ENCODE results near the gene SNX30. TPM values are rescaled to one million over a fixed set of nuclear protein-coding genes. Genes with fewer than 3 reads are reported as not detected.

SNX30 gene
- total and polyA plus RNA-seq, 2 experiments from 2014 or later: 6.4 to 29.1 TPM

- Histone ChIP-seq H3K4me1 (ENCODE audit: insufficient read depth) (peaks cover 17% of the 10 kb centered on the region), H3K79me2 (no peaks in the 10 kb centered on the region), H3K27me3 (no peaks in the 10 kb centered on the region), H4K20me1 (ENCODE audit: insufficient read depth, poor library complexity, severe bottlenecking) (no peaks in the 10 kb centered on the region), H2AFZ (no peak overlapping the region), H3K4me2 (no peak overlapping the region), H3K9me2 (replicated peaks; ENCODE audit: insufficient read depth) (no peaks in the 10 kb centered on the region), H3K36me3 (replicated peaks; ENCODE audit: insufficient read depth, low read depth) (no peaks in the 10 kb centered on the region), H3K4me3 (no peak overlapping the region), H3K9me3 (ENCODE audit: low read depth) (no peaks in the 10 kb centered on the region), H3K27ac (no peak overlapping the region)
- DNase-seq (ENCODE audit: low spot score): no peak
- TF ChIP-seq EZH2 (IDR thresholded peaks at IDR 0.05; ENCODE audit: borderline replicate concordance): no peak
- TF ChIP-seq CTCF (IDR thresholded peaks at IDR 0.05; ENCODE audit: poor library complexity): no peak
- TF ChIP-seq EZH2phosphoT487 (IDR thresholded peaks at IDR 0.05; ENCODE audit: low read depth, severe bottlenecking, unreplicated experiment): no peak
- WGBS (ENCODE audit: low lambda C conversion rate, missing lambda C conversion rate): 88% methylated on average over 4 of the region's 4 CpGs
Observed at GRCh38 chr9:112833081-112833480, 82.5 kb downstream of the SNX30 start.

GRCh38 chr9:112836394-112836793, 85.8 kb downstream of the SNX30 start:
- 72% methylated on average over 3 of the region's 3 CpGs for WGBS (ENCODE audit: low lambda C conversion rate, missing lambda C conversion rate)
- peak overlapping the region; percentile 90 for H3K27ac ChIP-seq
- no peaks in the 10 kb centered on the region for H3K9me3 ChIP-seq (ENCODE audit: low read depth)

GRCh38 chr9:112838342-112838741, 87.8 kb downstream of the SNX30 start:
- Histone ChIP-seq H3K27ac (no peak overlapping the region), H3K79me2 (no peaks in the 10 kb centered on the region)

More at GRCh38 chr9:112836394-112836793, 85.8 kb downstream of the SNX30 start:
- Histone ChIP-seq H3K4me3 (no peak overlapping the region), H3K27me3 (no peaks in the 10 kb centered on the region), H2AFZ (no peak overlapping the region), H3K4me1 (ENCODE audit: insufficient read depth) (peaks cover 17% of the 10 kb centered on the region), H4K20me1 (ENCODE audit: insufficient read depth, poor library complexity, severe bottlenecking) (no peaks in the 10 kb centered on the region), H3K9me2 (replicated peaks; ENCODE audit: insufficient read depth) (no peaks in the 10 kb centered on the region), H3K4me2 (peak overlapping the region; percentile 52), H3K79me2 (no peaks in the 10 kb centered on the region), H3K36me3 (replicated peaks; ENCODE audit: insufficient read depth, low read depth) (peaks cover 10% of the 10 kb centered on the region)
- TF ChIP-seq EZH2phosphoT487 (IDR thresholded peaks at IDR 0.05; ENCODE audit: low read depth, severe bottlenecking, unreplicated experiment): no peak
- no peak for TF ChIP-seq CTCF (IDR thresholded peaks at IDR 0.05; ENCODE audit: poor library complexity)
- no peak for TF ChIP-seq EZH2 (IDR thresholded peaks at IDR 0.05; ENCODE audit: borderline replicate concordance)
- peak; percentile 65 for DNase-seq (ENCODE audit: low spot score)

More at GRCh38 chr9:112838342-112838741, 87.8 kb downstream of the SNX30 start:
- Histone ChIP-seq H3K4me2 (no peak overlapping the region), H3K36me3 (replicated peaks; ENCODE audit: insufficient read depth, low read depth) (peaks cover 10% of the 10 kb centered on the region), H3K27me3 (no peaks in the 10 kb centered on the region), H3K4me3 (no peak overlapping the region), H3K4me1 (ENCODE audit: insufficient read depth) (peaks cover 17% of the 10 kb centered on the region), H2AFZ (no peak overlapping the region), H3K9me2 (replicated peaks; ENCODE audit: insufficient read depth) (no peaks in the 10 kb centered on the region), H4K20me1 (ENCODE audit: insufficient read depth, poor library complexity, severe bottlenecking) (no peaks in the 10 kb centered on the region), H3K9me3 (ENCODE audit: low read depth) (no peaks in the 10 kb centered on the region)
- TF ChIP-seq CTCF (IDR thresholded peaks at IDR 0.05; ENCODE audit: poor library complexity): no peak
- TF ChIP-seq EZH2phosphoT487 (IDR thresholded peaks at IDR 0.05; ENCODE audit: low read depth, severe bottlenecking, unreplicated experiment): no peak
- no peak for TF ChIP-seq EZH2 (IDR thresholded peaks at IDR 0.05; ENCODE audit: borderline replicate concordance)
- 98% methylated on average over 2 of the region's 2 CpGs for WGBS (ENCODE audit: low lambda C conversion rate, missing lambda C conversion rate)
- DNase-seq (ENCODE audit: low spot score): no peak

Data from hepatocyte (in vitro differentiated cells).